Amygdala (tissue), 56 donors: Measurements from ENCODE around the gene ASB16.

Experiments
- DNase-seq, 56 donors: peaks; one replicate each; lab custom pipeline; 2025; lab: John Stamatoyannopoulos, UW

Gene ASB16

GRCh38 chr17:44204441-44204882 lies 34.0 kb downstream of the ASB16 start:
- DNase-seq, result no peak

- DNase-seq, result no peak
These were observed 35.7 kb downstream of the ASB16 start for GRCh38 chr17:44205962-44206824.

DNA sequence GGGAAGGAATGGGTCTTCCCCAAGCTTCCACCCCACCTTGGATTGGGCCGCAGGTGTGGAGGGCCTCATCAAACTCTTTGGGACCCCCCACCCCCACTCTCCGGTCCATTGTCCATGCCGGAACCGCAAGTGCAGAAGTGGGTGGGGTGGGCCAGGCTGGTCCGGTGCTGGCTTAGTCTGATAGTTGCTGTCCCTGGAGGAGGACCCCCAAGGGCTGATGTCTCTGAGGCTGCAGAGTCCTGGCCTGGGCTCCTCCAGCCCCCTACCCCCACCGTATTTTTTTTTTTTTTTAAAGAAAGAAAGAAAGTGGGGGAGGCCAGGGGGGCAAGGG lies 36.3 kb downstream of the ASB16 start:
- DNase-seq, result no peak

GRCh38 chr17:44207319-44207718 lies 36.8 kb downstream of the ASB16 start:
- DNase-seq, result no peak

DNA sequence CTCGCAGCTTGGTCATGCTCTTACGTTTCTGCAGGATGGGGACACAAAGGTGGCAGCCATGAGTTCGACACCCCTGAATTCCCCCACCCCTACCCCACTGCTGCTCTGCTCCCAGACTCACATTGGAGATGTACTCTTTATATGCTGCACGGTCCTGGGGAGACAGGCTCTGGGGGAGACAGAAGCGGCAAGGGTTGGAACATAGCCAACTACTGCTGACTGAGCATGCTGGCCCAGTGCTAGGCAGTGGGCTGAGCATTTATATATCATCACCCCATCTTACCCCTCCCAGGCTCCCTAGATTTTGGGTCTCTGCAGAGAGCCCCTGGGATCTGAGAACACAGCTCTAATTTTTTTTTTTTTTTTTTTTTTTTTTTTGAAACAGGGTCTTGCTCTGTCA lies 37.2 kb downstream of the ASB16 start:
- no peak for DNase-seq

DNA sequence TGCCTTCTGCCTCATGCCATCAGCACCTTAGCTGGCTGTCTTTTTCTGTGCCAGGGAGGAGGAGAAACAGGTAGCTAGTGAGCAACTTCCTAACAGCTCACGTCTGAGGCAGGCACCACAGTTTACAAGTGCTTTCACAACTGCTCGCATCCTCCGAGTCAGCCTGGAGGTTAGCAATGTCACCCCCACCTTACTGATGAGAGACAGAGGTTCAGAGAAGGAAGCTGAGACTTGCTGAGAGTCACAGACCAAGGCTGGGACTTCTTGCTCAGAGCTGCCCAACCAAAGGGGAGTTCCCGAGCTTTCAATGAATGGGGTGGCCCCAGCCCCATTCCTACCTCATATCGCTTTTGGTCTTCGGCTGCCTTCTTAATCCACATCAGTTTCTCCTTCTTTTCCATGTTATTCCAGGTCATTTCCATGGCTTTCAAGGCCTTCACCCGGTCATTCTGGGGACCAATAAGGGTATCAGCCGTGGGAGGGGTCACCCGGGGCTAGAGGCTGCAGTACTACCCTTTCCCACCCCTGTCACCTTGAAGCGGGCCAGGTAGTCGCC lies 39.4 kb downstream of the ASB16 start:
- no peak for DNase-seq

- peak in 55 of 56 donors; percentile 37 to 92 (median 74) for DNase-seq
These were observed 40.1 kb downstream of the ASB16 start for GRCh38 chr17:44210342-44211192.

DNA sequence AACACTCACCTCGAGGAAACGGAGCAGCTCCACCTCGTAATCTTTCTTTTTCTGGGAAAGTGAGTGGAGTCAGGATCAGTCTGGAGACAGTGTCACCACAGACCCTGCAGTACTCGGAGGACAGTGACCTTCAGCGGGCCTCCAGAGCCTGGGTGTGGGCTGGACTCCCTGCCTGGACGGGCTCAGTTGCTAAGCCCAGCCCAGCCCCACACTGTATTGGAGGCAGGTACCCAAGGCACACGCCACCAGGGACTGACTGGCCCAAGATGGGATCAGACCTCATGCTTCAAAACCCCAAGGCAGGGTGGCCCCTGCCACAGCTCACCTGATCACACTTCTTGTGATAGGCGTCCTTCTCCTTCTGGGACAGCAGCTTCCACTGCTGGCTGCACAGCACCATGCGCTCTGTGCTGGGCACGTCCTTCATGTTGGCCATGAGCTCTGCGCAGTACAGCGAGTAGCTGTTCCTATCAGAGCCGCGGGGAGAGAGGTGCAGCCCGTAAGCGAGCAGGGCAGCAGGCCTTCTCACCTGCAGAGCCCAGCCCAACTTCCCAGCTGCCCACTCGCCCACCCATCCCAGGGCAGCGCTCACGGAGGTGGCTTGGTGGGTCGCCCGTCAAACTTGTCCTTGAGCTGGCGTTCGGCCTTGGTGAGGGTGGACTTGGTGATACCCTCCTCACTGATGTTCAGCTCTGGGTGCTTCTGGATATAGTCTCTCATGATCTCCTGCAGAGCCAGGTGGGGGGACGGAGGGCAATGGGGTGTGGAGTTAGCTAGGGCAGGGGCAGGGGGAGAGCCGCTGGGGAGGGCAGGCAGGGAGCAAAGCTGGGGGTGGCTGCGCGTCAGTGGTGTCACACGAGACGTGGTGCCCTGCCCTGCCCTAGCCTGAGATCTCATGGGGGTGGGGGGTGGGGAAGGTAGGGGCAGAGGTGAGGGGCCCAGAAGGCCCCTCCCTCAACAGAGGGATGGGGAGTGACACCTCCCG lies 41.1 kb downstream of the ASB16 start:
- DNase-seq, result no peak

DNA sequence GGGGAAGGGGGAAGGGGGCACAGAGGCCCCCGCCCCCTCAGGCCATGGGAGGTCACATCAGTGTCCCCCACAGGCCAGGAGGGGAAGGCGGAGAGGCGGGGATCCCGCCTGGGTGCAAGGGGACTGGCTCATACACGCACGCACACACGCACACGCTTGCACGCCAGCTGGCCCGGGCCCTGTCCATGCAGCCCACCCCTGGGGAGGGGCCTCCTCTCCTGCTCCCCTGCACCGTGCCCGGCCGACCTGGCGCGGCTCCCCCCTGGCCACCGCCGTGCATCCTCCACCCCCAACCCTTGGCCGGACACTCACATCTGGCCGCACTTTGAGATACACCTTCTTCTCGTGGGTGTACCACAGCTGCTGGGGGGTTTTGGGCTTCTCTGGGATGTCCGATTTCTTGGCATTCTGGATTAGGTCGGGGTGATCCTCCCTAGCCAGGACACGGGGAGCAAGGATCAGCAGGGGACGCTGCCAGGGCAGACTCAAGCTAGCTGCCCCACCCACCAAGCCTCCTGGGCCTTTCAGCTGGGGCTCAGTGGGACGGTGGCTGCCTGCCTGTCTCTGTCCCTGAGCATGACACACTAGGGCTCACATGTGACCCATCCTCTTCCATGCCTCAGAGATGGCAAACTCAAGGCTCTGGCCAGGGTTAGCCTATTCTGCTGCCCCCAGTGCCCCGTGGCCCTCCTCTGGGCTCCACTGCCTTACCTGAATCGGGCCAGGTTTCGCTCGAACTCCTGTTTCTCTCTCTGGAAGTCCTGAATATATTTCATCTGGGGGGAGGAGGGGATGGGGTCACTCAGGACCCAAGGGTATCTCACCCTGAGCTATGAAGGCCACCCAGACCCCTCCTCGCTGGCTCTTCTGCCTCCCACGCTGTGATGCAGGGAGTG lies 42.3 kb downstream of the ASB16 start:
- no peak for DNase-seq

DNA sequence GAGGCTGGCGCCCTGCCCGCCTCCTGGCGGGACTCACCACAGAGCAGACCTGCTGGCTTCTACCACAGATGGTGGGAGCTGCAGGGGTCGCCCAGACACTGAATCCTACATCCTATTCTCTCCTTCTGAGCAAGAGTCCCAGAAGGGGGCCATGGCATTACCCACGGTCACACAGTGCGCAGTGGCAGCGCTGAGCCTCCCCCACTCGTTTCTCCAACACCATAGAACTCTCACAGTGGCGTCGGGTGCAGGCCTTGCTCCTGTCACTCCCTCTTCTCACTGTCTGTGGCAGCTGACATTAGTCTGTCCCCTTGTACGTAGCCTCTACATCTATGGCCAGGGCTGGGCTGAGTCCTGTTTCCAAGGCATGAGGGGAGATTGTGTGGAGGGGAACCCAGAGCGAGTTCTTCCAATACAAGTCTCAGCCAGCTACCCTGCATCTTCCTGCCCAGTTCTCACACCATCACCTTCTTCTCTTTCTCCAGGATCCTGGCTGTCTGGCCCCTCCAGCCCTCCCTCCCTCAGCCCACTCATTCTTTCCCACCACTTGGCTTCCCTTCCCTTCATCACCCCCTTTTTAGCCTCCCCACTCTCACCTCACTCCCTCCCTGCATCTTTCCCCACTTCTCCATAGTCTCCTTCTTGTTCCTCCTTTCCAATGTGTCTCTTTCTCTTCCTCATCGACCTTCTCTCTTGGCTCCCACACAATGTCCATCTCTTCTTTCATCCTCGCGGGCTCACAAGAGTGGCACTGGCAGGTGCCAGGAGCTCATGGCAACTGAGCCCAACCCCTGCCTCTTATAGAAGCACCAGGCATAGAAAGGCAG lies 43.1 kb downstream of the ASB16 start:
- DNase-seq, result no peak

GRCh38 chr17:44214230-44214494 lies 43.7 kb downstream of the ASB16 start:
- no peak for DNase-seq

GRCh38 chr17:44214896-44215295 lies 44.4 kb downstream of the ASB16 start:
- no peak for DNase-seq

DNA sequence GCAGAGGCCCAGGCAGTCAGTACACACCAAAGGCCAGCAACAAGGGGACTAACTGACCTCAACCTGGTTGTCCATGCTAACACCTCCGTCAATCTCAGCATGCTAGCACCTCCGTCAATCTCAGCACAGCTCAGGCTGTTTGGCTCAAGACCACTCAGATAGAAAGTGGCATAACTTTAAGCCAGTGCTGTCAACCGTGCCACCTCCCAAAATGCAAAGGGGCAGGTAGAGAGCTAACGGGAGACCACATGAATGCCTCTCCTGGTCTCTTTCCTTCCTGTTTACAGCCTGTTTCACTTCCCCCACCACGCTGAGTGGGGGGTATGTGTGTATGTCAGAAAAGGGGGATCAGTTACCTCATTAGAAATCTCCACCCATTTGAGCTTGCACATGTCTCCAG lies 45.7 kb downstream of the ASB16 start:
- no peak for DNase-seq

- no peak for DNase-seq
These were observed 46.2 kb downstream of the ASB16 start for GRCh38 chr17:44216694-44217093.

DNA sequence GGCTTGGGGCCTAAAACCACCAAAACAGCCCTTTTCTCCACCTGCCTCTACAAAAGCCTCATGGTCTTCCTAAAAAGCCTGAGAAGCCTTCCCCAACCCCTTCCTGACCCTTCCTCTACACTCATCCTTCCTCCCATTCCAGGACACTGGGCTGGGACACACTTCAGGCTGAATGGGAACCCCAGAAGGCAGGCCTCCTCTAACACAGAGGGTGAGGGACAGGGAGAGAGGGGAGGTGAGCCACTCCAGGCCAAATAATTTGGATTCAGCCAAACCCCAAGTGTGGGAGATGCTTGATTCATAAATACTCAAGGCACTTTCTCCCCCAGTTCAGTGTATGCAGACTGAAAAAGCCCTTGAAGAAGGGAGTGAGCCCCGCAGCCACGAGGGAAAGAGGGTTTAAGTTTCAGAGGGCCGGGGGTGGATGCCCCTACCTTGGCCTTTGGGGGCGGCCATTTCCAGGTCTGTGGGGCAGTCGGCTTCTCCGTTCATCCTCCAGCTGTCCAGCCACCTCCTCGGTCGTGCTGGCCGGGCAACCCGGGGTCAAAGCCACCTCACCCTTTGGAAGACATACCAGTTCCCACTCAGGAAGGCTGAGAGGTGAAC lies 47.3 kb downstream of the ASB16 start:
- peak in 2 of 56 donors; percentile 51 to 65 for DNase-seq

- DNase-seq, result peak in 55 of 56 donors; percentile 33 to 91 (median 73)
These were observed 48.0 kb downstream of the ASB16 start for GRCh38 chr17:44218344-44219107.

DNA sequence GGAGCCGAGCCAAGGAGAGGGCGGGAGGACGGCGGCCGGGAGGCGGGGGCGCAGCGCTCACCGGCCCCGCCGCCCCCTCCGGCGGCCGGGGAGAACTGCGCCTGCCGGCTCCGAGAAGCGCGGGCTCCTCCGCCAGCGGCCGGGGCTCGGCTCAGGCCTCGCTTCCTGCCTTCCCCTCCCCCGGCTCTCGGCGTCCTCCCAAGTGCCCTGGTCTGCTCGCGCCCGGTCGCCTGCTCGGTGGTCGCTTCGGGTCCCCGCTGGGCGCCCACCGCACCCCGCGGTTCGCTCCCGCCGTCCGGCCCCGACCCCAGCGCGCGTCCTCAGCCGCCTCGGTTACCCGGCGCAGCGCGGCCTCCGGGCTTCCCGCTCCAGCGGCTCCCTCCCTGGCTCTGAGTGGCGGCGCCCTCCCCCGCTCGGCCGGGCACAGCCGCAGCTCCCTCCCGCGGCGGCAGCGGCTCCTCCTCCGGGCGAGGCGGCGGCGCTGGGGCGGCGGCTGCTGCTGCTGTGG lies 48.7 kb downstream of the ASB16 start:
- peak in 23 of 56 donors; percentile 36 to 77 (median 59) for DNase-seq
